NCI-H446 (cell line): Measurements from ENCODE around the gene AGBL5.
A peak's percentile ranks its signal among the peaks of the same experiment; 100 is the strongest.

Source experiments
- DNase-seq, 2 experiments: peaks; one replicate each; lab custom pipeline; 2025; lab: John Stamatoyannopoulos, UW

Gene AGBL5, protein sequence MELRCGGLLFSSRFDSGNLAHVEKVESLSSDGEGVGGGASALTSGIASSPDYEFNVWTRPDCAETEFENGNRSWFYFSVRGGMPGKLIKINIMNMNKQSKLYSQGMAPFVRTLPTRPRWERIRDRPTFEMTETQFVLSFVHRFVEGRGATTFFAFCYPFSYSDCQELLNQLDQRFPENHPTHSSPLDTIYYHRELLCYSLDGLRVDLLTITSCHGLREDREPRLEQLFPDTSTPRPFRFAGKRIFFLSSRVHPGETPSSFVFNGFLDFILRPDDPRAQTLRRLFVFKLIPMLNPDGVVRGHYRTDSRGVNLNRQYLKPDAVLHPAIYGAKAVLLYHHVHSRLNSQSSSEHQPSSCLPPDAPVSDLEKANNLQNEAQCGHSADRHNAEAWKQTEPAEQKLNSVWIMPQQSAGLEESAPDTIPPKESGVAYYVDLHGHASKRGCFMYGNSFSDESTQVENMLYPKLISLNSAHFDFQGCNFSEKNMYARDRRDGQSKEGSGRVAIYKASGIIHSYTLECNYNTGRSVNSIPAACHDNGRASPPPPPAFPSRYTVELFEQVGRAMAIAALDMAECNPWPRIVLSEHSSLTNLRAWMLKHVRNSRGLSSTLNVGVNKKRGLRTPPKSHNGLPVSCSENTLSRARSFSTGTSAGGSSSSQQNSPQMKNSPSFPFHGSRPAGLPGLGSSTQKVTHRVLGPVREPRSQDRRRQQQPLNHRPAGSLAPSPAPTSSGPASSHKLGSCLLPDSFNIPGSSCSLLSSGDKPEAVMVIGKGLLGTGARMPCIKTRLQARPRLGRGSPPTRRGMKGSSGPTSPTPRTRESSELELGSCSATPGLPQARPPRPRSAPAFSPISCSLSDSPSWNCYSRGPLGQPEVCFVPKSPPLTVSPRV

DNA sequence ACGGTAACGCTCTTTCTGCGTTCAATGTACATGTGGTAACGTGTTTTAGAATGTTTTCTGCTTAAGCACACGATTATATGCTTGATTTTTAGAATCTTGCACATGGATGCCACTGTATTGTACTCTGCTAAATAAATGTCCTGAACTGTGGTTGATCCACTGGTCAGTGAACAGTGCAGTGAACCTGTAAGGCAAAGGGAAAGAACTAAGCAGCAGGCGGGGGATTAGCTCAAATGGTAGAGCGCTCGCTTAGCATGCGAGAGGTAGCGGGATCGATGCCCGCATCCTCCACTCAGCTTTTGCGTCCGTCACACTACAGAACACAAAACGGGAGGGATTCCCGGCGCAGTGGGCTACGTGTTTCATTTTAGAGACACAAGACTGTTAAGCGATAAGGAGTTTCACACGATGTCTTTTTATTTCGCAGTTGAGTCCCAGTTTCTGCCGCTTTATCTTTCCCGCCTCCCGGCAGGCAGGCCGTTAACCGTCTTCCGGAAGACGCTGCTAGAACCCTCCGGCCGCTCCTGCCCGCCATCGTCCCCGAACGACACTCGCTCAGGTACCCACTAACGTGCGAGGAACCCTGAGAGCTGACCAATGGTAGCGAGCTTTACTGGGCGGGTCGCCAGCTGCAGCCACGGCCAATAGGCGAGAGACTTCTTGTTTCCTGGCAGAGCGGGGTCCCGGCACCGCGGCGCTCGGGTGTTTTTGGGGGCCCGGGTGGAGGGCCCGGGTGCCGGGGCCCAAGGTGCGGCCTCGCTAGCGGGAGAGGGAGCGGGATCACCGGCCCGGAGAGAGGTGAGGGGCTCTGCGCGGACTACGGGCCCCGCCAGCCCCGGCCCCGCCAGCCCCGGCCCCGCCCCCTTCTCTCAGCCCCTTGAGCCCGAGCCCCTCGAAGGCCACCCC, at the start of gene AGBL5:
TSS of gene AGBL5 (plus strand) at position 673 of the 906 bp plus-strand sequence. CDS start 1,291 bp downstream, outside the sequence.
- peak; percentile 94 to 95 for DNase-seq

DNA sequence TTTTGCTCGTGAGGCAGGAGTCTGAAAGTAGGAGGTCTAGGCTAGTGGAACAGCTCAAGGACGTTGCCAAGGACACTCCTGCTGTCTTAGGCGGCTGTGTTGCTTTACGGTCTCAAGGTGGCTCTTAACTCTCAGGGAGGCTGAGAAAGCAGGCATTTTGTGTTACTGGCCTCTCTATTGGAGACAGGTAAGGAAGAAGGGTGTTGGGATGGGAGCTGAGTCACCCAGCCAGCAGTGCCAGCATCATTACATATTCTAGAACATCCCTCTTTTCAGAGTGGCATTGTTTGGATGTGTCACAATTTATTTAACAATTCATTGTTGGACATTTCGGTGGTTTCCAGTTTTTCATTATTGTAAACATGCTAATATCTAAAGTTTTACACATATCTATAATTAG, 49.5 kb upstream of the AGBL5 start:
- DNase-seq = no peak

DNA sequence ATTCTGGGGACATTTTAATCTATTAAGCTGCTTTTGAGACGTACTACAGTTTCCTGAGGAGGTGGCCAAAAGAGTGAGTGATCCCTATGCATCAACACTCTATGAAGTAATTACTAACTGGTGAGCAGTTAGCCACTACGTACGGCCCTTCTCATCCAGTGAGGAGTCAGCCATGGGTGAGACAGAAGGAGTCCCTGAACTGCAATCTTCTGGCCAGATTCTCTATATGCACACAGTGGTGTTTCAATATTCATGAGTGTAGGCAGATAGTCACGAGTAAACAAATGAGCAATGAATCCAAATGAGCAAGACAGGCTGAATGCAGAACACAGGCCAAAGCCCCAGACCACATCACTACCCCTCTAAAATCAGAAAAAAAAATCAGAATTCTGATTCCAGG, 48.5 kb upstream of the AGBL5 start:
- DNase-seq = no peak

DNA sequence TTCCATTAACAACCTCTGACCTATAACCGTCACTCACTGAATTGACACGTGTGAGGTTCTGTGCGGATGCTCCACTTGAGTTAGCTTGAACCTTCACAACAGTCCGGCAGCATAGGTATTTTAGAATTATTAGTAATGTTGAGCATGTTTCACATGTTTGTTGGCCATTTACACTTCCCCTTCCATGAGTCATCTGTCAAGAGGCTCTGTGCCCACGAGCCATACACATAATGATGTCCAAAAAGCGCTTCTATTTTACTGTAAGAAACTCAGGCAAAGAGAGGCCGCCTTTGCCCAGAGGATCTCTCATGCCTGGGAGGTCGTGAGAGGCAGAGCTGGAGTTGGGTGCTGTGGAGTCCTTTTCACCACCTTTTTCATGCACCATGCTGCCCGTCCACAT, 47.6 kb upstream of the AGBL5 start:
- DNase-seq = no peak

DNA sequence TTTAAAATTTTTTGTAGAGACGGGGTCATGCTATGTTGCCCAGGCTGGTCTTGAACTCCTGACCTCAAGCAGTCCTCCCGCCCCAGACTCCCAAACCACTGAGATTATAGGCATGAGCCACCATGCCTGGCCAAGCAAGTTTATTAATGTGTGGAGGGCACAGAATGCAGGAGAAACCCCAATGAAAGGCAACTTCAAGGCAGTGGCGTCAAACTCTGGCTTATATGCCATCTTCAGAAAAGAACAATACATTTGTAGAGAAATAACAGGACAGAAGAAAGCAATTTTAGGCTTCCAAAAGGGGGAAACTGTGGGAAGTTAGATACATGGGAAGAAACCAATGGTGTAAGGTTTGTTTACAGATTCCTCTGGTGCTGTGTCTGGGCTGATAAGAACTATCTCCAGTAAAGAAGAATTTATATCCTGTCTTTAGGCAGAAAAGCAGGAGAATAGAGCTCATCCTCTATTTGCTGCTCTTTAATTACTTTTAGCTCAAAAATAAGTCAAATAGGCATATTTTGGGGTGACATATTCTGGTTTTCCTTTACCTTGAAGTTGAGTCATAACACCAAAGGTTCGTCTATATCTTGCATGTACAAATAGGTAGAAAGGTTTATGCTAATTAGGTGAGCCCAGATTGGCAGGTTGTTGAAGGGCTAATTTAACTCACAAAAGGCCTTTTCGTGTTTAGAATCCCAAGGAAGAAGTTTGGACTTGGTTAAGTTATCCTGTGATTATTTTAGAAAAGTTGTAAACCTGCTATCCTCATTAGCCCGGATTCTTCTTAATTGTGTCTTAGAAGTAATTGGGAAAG, 44.7 kb upstream of the AGBL5 start:
- DNase-seq = no peak

DNA sequence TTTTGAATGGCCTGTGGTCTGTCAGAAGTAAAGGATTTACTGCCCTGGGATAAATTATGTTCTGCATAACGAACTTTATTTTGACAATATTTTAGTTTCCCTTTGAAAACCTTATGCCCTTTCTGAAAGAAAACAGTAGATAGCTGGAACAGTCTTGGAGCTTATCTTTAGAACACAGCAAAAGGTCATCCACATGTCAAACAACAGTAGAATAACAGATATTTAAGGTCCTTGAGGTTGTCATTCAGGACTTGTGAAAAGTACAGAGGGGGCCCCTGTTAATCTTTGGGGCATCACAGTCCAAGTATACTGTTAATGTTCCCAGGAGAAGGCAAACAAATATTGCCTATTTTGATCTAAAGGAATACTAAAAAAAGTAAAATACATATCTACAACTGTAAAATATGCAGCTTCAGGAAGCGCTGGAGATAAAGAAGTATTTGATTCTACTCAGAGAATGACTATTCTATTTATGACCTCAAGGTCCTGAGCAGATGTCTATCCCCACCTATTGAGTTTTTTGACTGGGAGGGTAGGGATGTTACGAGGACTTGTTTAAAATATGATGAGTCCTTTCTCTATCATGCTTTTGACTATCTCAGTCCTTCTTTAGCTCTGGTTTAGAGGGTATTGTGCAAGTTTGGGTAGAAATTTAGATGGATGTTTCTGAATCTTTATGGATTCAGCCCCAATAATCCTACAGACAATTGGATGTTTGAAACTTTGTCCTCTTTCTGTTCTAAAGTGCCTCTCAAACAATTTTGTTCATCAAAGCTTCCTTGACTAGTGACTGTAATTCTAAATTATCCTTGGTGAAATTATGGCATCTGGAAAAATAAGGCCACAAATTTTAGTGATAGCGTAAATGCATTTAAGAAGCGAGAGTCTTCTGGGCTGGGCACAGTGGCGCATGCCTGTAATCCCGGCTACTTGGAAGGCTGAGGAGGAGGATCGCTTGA, 43.8 kb upstream of the AGBL5 start:
- DNase-seq = no peak

DNA sequence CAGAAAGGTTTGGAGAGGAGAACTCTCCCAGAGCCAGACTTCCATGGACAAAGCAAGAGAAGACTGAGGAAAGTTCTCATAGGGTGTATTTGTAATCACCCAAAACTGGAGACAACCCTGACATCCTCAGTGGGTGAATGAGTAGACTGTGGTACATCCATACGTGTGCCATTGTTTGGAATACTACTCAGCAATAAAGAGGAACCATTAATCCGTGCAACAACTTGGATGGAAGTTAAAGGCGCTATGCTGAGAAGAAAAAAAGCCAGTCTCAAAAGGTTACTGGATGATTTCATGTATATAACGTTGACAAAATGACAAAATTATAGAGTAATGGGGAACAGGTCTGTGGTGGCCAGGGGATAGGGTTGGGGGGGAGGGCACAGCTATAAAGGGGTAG, 42.8 kb upstream of the AGBL5 start:
- no peak for DNase-seq

DNA sequence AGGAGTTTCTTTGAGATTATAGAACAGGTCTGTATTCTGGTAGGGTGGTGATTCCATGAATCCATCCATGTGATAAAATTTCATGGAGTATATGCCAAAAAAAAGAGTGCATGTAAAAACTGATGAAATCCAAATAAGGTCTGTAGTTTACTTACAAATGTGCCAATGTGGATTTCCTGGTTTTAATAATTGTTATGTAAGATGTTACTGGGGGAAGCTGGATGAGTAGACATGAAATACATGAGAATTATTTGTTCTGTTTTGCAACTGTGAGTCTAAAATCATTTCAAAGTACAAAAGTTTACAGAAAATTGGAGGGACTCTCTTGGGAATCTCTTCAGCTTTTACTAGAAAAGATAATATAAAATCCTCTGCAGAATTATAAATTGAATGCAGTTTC, 42.4 kb upstream of the AGBL5 start:
- DNase-seq = no peak

DNA sequence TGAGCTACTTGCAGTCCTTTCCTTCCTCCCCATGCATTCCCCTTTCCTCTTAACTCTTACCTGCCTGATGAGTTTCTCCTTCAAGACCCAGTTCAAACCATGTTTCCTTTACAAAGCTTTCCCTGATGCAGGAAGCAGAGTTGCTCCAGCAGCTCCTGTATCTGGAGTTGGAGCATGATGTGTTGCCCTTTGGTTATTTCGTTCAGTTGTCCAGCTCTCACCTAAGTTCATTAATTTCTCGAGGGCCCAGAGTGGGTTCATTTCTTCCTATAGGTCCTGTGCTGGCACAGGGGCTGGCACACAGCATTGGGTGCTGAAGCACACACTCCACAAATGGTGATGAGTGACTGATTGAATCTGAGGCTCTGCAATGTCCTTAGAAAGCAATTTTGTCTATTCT, 41.8 kb upstream of the AGBL5 start:
- DNase-seq = no peak

DNA sequence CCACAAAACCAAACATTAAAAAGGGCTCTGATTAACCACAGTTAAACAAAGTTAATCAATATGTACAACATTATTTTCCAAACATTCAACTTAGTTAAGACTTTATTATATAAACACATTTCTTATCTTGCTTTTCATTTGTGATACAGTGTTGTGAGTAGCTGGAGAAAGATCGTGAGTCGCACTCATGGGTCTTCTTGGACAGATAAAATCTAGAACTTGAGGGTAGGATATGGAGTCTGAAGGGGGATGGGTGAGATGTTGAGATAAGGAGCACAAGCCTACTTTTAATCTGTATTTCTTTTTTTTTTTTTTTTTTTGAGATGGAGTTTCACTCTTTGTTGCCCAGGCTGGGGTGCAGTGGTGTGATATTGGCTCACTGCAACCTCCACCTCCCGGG, 41.3 kb upstream of the AGBL5 start:
- no peak for DNase-seq

DNA sequence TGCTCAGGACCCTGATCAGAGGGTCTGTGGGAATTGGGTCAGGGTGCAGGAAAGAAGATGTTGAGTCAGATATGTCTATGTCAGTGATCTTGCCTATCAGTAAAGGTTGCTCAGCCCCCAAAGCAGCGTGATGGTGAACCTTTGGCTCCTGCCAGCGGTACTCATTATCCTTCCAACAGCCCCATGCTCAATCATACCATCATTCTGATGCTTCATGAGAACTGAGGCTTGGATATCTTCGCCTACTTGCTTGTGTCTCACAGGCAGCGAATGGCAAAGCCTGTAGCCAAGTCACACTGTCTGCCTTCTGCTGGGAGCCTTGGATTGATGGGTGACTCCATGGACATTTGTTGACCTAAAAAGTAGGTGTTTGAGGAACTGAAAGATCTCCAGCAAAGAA, 37.7 kb upstream of the AGBL5 start:
- DNase-seq = no peak

DNA sequence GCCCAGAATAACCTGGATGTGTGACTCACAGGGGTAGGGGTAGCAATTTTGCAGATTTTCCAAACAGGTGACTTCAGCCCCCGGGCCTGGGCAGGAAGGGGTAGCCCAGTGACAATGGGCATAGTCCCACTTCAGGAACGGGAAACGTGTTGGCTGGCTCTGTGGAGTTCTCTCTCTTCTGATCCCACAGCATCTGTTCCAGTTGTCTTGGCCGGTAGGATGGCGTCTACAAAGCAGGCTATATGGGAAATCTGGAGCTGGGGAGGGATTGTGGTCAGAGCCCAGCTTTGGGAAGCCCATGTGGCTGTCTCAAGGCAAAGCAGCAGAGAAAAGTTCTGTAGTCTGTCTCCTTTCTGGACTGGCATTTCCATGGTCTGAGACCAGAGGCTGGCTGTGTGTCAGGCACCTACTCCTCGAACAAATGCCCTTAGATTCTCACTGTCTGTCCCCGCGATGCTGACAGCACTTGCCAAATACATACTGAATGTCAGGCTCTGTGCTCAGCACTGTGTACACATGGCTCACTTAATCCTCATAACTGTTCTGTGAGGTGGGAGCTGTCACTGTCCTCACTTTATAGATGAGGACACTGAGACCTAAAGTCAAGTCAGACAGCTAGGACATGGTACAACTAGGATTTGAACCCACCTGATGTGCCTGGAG, 36.6 kb upstream of the AGBL5 start:
- DNase-seq = no peak

DNA sequence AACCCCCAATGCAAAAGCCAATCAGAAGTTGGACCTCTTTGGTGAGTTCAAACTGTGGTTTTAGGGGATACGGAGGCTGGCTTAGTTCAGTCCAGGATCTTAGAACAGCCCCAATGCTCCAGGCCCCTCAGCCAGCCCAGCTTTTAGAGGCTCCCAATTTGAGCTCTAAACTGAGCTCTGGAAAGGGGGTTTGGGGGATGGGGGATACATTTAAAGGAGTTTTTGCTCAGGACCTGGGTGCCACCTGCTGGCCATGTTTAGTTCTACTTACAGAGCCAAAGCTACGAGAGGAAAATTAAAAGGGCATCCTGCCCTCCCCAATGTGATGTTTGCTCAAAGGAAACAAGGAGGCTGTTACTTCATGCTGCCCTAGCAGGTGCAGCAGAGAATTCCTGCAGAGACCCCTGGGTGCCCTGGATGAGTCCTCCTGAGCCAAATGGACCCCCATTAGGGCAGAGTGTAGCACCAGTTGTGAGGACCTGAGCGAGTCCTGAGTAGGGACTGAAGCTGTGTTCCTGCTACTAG, 34.6 kb upstream of the AGBL5 start:
- DNase-seq = peak; percentile 65 to 80

DNA sequence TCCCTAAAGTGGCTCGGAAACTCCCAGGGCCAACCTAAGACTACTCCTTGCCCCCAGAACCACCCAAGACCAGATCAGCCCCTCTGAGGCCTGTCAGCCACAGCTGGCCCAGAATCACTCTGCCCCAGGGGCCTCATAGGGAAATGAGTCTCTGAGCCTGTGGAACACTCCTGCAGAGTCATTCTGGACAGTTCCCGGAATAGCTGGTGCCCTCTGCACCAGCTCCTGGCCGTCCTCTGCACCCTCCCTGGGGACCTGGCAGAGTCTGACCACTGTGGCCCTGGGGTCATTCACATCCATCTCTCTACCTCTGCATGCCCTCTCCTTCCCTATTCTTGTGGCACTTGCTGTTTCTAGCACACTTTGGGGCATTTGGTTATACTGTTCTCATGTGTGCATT, 33.3 kb upstream of the AGBL5 start:
- no peak for DNase-seq

DNA sequence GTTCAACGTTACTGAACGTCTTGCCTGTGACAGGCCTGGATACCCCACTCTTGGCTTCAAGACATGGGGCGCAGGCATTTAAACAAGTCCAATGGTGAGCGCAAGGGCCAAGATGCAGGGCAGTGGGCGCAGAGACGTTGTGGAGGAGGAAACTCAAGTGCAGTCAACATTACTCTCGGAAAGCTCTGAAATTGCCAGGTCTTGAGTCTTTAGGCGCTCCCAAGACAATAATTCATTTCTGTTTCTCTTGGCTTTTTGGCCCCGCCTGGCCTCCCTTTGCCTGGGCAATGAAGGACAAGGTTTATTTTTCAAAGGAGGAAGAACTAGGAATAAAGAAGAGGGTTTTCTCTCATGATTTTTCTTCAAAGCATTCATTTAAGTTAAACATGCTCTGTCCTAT, 32.0 kb upstream of the AGBL5 start:
- DNase-seq = no peak

DNA sequence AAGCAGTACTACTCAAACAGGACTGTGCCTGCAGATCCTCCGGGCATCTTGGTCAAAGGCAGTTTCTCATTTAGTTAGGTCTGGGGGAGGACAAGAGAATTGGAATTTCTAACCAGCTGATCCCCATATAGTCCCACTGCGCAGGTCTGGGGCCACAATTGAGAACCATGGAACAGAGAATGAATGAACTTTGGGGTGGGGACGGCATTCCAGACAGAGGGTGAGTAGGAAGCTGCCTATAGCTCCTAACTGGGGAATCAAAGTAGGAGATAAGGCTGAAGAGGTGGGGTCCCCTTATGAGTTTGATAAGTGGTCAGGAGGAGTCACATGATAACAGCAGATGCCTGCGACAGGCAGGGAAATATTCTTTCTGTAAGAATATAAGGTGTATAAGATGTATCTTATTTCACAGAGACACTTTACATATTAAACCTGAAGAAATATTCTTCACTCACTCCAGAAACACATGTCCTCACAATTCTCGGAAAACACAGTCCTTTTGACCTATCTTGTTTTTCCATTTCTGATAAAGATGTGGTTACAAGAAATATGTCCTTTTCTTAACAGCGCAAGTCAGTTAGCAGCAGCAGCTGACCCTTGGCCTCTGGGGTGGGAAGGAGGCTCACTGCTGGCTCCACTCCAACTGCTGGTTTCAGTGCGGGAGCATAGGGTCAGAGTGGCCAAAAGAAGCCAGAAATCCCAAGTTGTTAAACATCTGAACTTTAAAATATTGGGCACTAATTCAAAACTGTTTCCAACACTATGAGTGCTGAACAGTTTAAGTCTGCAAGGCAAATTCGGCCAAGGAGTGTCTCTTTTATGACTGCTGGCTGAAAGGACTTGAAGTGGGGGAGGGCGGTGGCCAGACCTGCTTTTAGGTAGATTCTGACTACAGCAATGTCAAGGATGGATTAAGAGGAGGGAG, 31.3 kb upstream of the AGBL5 start:
- DNase-seq = no peak

DNA sequence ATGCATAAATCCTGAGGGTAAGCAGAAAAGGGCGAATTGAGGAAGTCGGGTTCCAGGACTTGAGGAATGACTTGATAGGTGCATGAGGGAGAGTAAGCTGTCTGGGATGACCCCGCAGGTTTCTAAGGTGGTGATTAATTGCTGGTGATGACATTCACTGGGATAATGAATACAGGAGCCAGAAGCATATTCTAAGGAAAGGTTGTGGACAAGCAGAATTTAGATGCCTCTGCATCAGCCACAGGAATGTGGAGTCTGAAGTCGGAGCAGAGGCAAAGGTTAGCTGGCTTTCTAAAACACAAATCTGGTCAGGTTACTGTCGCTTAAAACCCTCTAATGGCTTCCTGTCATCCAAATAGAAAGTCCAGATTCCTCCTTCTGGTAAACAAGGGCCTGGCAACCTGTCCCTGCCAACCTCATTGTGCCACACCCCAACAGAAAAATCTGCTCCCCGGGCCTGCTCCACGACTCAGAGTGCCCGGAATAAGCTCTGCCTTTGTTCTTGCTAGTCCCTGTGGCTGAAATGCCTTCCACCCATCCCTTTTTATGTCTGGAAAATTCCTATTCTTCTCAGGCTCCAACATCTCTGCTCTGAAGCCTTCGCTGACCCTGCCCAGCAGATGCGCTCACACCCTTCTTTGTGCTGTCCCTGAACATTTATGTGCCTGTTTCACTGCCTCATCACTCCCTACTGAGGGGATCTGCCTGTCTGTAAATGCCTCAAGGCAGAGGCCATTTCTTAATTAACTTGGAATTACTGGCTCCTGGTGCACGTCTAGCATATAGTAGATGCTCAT, 30.0 kb upstream of the AGBL5 start:
- DNase-seq = no peak
